Liver (tissue), 3 donors: Measurements from ENCODE around the gene SLC7A6OS.

Experiments used
- ATF3 ChIP-seq: IDR thresholded peaks from 2 replicates; pipeline ENCODE4 v1.6.1; 2016; ENCODE audit warnings: antibody characterized with exemption
- CTCF ChIP-seq: fragments of 150-350 bp; IDR thresholded peaks from 2 replicates; pipeline ENCODE4 v1.5.1; 2017; ENCODE audit warnings: improper control_type of control experiment, low read depth, low read length; ENCODE audit not compliant: missing input control
- FOXA1 ChIP-seq: IDR thresholded peaks from 2 replicates; pipeline ENCODE4 v1.6.1; 2016; ENCODE audit warnings: antibody characterized with exemption
- GABPA ChIP-seq, 2 donors: IDR thresholded peaks in 1 of 2; conservative IDR thresholded peaks in 1 of 2; 2 replicates each; pipeline ENCODE4 v1.6.1; 2016; ENCODE audit warnings: antibody characterized with exemption in 2 of 2, mild to moderate bottlenecking in 1 of 2, moderate library complexity in 1 of 2
- HNF4G ChIP-seq: IDR thresholded peaks from 2 replicates; pipeline ENCODE4 v1.6.1; 2016; ENCODE audit warnings: antibody characterized with exemption
- JUND ChIP-seq, 2 donors: IDR thresholded peaks; 2 replicates each; pipeline ENCODE4 v1.6.1; 2016; ENCODE audit warnings: antibody characterized with exemption in 2 of 2
- MAX ChIP-seq: IDR thresholded peaks from 2 replicates; pipeline ENCODE4 v1.6.1; 2016; ENCODE audit warnings: antibody characterized with exemption
- RAD21 ChIP-seq, 2 donors: IDR thresholded peaks; 2 replicates each; pipeline ENCODE4 v1.6.1; 2016; ENCODE audit warnings: antibody characterized with exemption in 2 of 2, mild to moderate bottlenecking in 2 of 2
- REST ChIP-seq: IDR thresholded peaks from 2 replicates; pipeline ENCODE4 v1.6.1; 2016; ENCODE audit warnings: antibody characterized with exemption, mild to moderate bottlenecking
- RXRA ChIP-seq, 2 donors: IDR thresholded peaks; 2 replicates each; pipeline ENCODE4 v1.6.1; 2017 to 2018; ENCODE audit warnings: antibody characterized with exemption in 2 of 2, mild to moderate bottlenecking in 1 of 2
- SP1 ChIP-seq: IDR thresholded peaks from 2 replicates; pipeline ENCODE4 v1.6.1; 2018; ENCODE audit warnings: antibody characterized with exemption, mild to moderate bottlenecking
- TAF1 ChIP-seq: conservative IDR thresholded peaks from 2 replicates; pipeline ENCODE4 v1.6.1; 2016; ENCODE audit warnings: antibody characterized with exemption, mild to moderate bottlenecking
- YY1 ChIP-seq: IDR thresholded peaks from 2 replicates; pipeline ENCODE4 v1.6.1; 2016; ENCODE audit warnings: antibody characterized with exemption, mild to moderate bottlenecking
- ZBTB33 ChIP-seq: IDR thresholded peaks from 2 replicates; pipeline ENCODE4 v1.6.1; 2016; ENCODE audit warnings: antibody characterized with exemption
- donor health status: healthy.
- donor health status: healthy.

GRCh38 chr16:68358951-68359350, 48.2 kb upstream of the SLC7A6OS start:
- TF ChIP-seq GABPA (IDR thresholded peaks at IDR 0.05 in 1 of 2, conservative IDR thresholded peaks at IDR 0.05 in 1 of 2) (no peak), CTCF (no peak), REST (no peak), ATF3 (no peak), RXRA (IDR thresholded peaks at IDR 0.05) (no peak), JUND (IDR thresholded peaks at IDR 0.05) (no peak), YY1 (no peak), RAD21 (IDR thresholded peaks at IDR 0.05) (no peak), ZBTB33 (no peak), TAF1 (no peak), MAX (no peak), SP1 (no peak), HNF4G (no peak), FOXA1 (no peak)
